H1 (cell line): ENCODE results near the gene ETF1. TPM values are rescaled to one million over a fixed set of nuclear protein-coding genes. Genes with fewer than 3 reads are reported as not detected.
"Not testable (repeated sequence)": the region's sequence is repeated elsewhere in the genome, so short reads cannot be mapped to it uniquely, and the experiment has no call there.

Experiments
- CTCF ChIA-PET: fragments of 300-600 bp; sonication (Branson Sonifier 250); formaldehyde crosslinking; loops from one replicate; lab custom pipeline; 2021; ENCODE audit not compliant: partially characterized antibody; lab: Charles Lee
- POLR2A ChIA-PET: fragments of 300-600 bp; sonication (Branson Sonifier 250); formaldehyde crosslinking; loops from one replicate; lab custom pipeline; 2021; ENCODE audit warnings: inconsistent platforms; ENCODE audit not compliant: partially characterized antibody; lab: Charles Lee
- DNase-seq, 2 experiments: peaks; one replicate each; pipeline versions ENCODE4 v3.0.0 to v3.0.0-alpha.2; 2010 to 2022; ENCODE audit warnings: low spot score in 2 of 2, low read depth in 1 of 2, mixed read lengths in 1 of 2
- FAIRE-seq: peaks from 2 replicates; lab custom pipeline; 2011; peaks lifted over from hg19 to GRCh38; lab: Jason Lieb, UNC
- H2AFZ ChIP-seq: 2 replicates; pipeline ENCODE4 v1.8.1; 2012; ENCODE audit warnings: low read length, inconsistent platforms
- H2AK5ac ChIP-seq: 2 replicates; pipeline ENCODE4 v1.6.1; 2013; ENCODE audit warnings: low read depth, low read length
- H2BK120ac ChIP-seq: replicated peaks from 2 replicates; pipeline ENCODE3; 2013; ENCODE audit warnings: low read depth, low read length, inconsistent platforms
- H2BK12ac ChIP-seq: 2 replicates; pipeline ENCODE4 v1.6.1; 2013; ENCODE audit warnings: low read depth, low read length
- H2BK15ac ChIP-seq: 2 replicates; pipeline ENCODE4 v1.6.1; 2013; ENCODE audit warnings: low read length
- H2BK20ac ChIP-seq: 2 replicates; pipeline ENCODE4 v1.6.1; 2013; ENCODE audit warnings: low read length
- H2BK5ac ChIP-seq: 2 replicates; pipeline ENCODE4 v1.6.1; 2013; ENCODE audit warnings: low read depth, low read length
- H3K14ac ChIP-seq: 2 replicates; pipeline ENCODE4 v1.6.1; 2013; ENCODE audit warnings: inconsistent platforms; ENCODE audit not compliant: insufficient read length
- H3K18ac ChIP-seq: 2 replicates; pipeline ENCODE4 v1.6.1; 2013; ENCODE audit warnings: low read length; ENCODE audit errors: extremely low read depth
- H3K23ac ChIP-seq: 2 replicates; pipeline ENCODE4 v1.6.1; 2013; ENCODE audit warnings: inconsistent platforms; ENCODE audit not compliant: insufficient read length
- H3K23me2 ChIP-seq: 2 replicates; pipeline ENCODE4 v1.6.1; 2013; ENCODE audit warnings: low read depth, low read length
- H3K27ac ChIP-seq: 2 replicates; pipeline ENCODE4 v1.6.1; 2011; ENCODE audit warnings: low read depth, low read length, inconsistent platforms
- H3K27me3 ChIP-seq, 4 experiments: replicated peaks in 1 of 4; 1 replicate in 1 of 4; 2 replicates in 3 of 4; pipeline versions ENCODE4 v1.6.1 to v1.8.1; 2011 to 2013; ENCODE audit warnings: low read length in 3 of 4, mild to moderate bottlenecking in 3 of 4, inconsistent platforms in 2 of 4, mixed read lengths in 2 of 4, moderate library complexity in 1 of 4; ENCODE audit not compliant: control insufficient read depth in 3 of 4, insufficient read depth in 3 of 4; ENCODE audit errors: extremely low read depth in 1 of 4
- H3K36me3 ChIP-seq, 4 experiments: 2 replicates each; pipeline versions ENCODE4 v1.6.1 to v1.8.1; 2011 to 2013; ENCODE audit warnings: mild to moderate bottlenecking in 4 of 4, low read length in 3 of 4, moderate library complexity in 2 of 4, control low read depth in 1 of 4, inconsistent platforms in 1 of 4; ENCODE audit not compliant: insufficient read depth in 4 of 4, control insufficient read depth in 2 of 4
- H3K4ac ChIP-seq: replicated peaks from 2 replicates; pipeline ENCODE3; 2013; ENCODE audit warnings: low read length, low read depth, mixed read lengths, inconsistent platforms; ENCODE audit not compliant: insufficient read length
- H3K4me1 ChIP-seq, 4 experiments: replicated peaks in 1 of 4; 1 replicate in 1 of 4; 2 replicates in 3 of 4; pipeline versions ENCODE4 v1.6.1 to v1.8.1; 2011 to 2013; ENCODE audit warnings: low read length in 3 of 4, inconsistent platforms in 2 of 4, mixed read lengths in 1 of 4; ENCODE audit not compliant: insufficient read depth in 4 of 4, control insufficient read depth in 3 of 4
- H3K4me2 ChIP-seq, 2 experiments: 2 replicates each; pipeline versions ENCODE4 v1.6.1 to v1.8.1; 2011 to 2013; ENCODE audit warnings: low read depth in 2 of 2, low read length in 2 of 2, control low read depth in 1 of 2, inconsistent platforms in 1 of 2, mild to moderate bottlenecking in 1 of 2; ENCODE audit not compliant: insufficient read depth in 1 of 2
- H3K4me3 ChIP-seq, 4 experiments: fragments of 200-600, 300-600 bp in 1 of 4; sonication (generic), shearing (Covaris generic), sonication (Bioruptor Twin) in 1 of 4; 2 replicates each; pipeline versions ENCODE4 v1.5.1 to v1.8.1; 2011 to 2016; ENCODE audit warnings: low read length in 4 of 4, low read depth in 3 of 4, control low read depth in 2 of 4, inconsistent platforms in 2 of 4, mild to moderate bottlenecking in 2 of 4, mixed read lengths in 1 of 4, moderate library complexity in 1 of 4; ENCODE audit not compliant: insufficient read depth in 2 of 4; ENCODE audit errors: extremely low read depth in 1 of 4
- H3K56ac ChIP-seq: replicated peaks from 2 replicates; pipeline ENCODE3; 2013; ENCODE audit warnings: low read depth, mild to moderate bottlenecking, mixed read lengths, low read length, inconsistent platforms; ENCODE audit not compliant: insufficient read length
- H3K79me1 ChIP-seq: 2 replicates; pipeline ENCODE4 v1.6.1; 2013; ENCODE audit warnings: low read depth, low read length, control low read depth
- H3K79me2 ChIP-seq, 2 experiments: 2 replicates each; pipeline versions ENCODE4 v1.6.1 to v1.8.1; 2012 to 2013; ENCODE audit warnings: low read length in 2 of 2, mild to moderate bottlenecking in 2 of 2, inconsistent platforms in 1 of 2; ENCODE audit not compliant: insufficient read depth in 2 of 2, control insufficient read depth in 1 of 2
- H3K9ac ChIP-seq, 4 experiments: replicated peaks in 1 of 4; 1 replicate in 1 of 4; 2 replicates in 3 of 4; pipeline versions ENCODE4 v1.6.1 to v1.8.1; 2011 to 2013; ENCODE audit warnings: low read depth in 3 of 4, low read length in 3 of 4, control low read depth in 2 of 4, mild to moderate bottlenecking in 2 of 4, moderate library complexity in 2 of 4, inconsistent platforms in 1 of 4; ENCODE audit errors: extremely low read depth in 1 of 4
- H3K9me3 ChIP-seq, 2 experiments: 2 replicates each; pipeline versions ENCODE4 v1.6.1 to v1.8.1; 2012 to 2013; ENCODE audit warnings: mild to moderate bottlenecking in 2 of 2, moderate library complexity in 2 of 2, control low read depth in 1 of 2, inconsistent platforms in 1 of 2, low read depth in 1 of 2, low read length in 1 of 2, mixed read lengths in 1 of 2; ENCODE audit not compliant: insufficient read depth in 2 of 2
- H4K20me1 ChIP-seq, 2 experiments: replicated peaks in 1 of 2; 2 replicates each; pipeline versions ENCODE3 to v1.8.1; 2011 to 2013; ENCODE audit warnings: inconsistent platforms in 2 of 2, low read length in 2 of 2, mild to moderate bottlenecking in 1 of 2; ENCODE audit not compliant: insufficient read depth in 2 of 2, control insufficient read depth in 1 of 2
- H4K5ac ChIP-seq: 2 replicates; pipeline ENCODE4 v1.6.1; 2013; ENCODE audit warnings: low read length, low read depth, mixed read lengths, inconsistent platforms; ENCODE audit not compliant: insufficient read length
- H4K8ac ChIP-seq: 2 replicates; pipeline ENCODE4 v1.8.0; 2013; ENCODE audit warnings: mild to moderate bottlenecking, moderate library complexity, low read length, inconsistent platforms; ENCODE audit not compliant: insufficient read depth; ENCODE audit errors: extremely low read depth
- H4K91ac ChIP-seq: replicated peaks from 2 replicates; pipeline ENCODE3; 2013; ENCODE audit warnings: low read length, mixed read lengths, inconsistent platforms; ENCODE audit not compliant: insufficient read length
- WGBS, 2 experiments: shearing (Covaris generic) in 1 of 2; methylation state at CpG; one replicate each; pipeline versions ENCODE4 v1.1.6 to v1.1.7; 2013 to 2015; ENCODE audit warnings: low lambda C conversion rate in 2 of 2, mixed read lengths in 2 of 2, inconsistent platforms in 1 of 2, low coverage in 1 of 2, missing lambda C conversion rate in 1 of 2; ENCODE audit not compliant: insufficient replicate concordance in 2 of 2, insufficient coverage in 1 of 2, insufficient read length in 1 of 2; ENCODE audit errors: extremely low coverage in 1 of 2, missing lambda C conversion rate in 1 of 2; 5-methylcytosine and 5-hydroxymethylcytosine counted together
- polyA plus RNA-seq, 7 experiments: library from polyadenylated mRNA; depleted of rRNA in 3 of 7; stranded (reverse) in 5 of 7; unstranded in 2 of 7; fragments of >200 nt in 5 of 7; fragments of 200-250 nt in 2 of 7; gene quantifications; 1 replicate in 5 of 7; 2 replicates in 1 of 7; 4 replicates in 1 of 7; pipeline versions ENCODE4 v1.2.1 to v1.2.3, GENCODE V29; 2011 to 2013; ENCODE audit warnings: missing spikeins in 2 of 7, mixed read lengths in 2 of 7
- total RNA-seq: library from RNA; stranded (reverse); fragmentation: NEBNext Ultra II Directional; extraction: Animal tissue kit (Norgen Biotek cat#: 25700); gene quantifications from 2 replicates; pipeline ENCODE4 v1.2.1, GENCODE V29; 2021

ETF1 gene
- total and polyA plus RNA-seq, 2 of the 8 experiments (the other 6 are each of a cell fraction or from before 2014, with no cell fraction given): 50.5 to 168 TPM

GRCh38 chr5:138473151-138473550 lies 69.9 kb downstream of the ETF1 start:
- H3K27me3 ChIP-seq, H4K20me1 ChIP-seq, H2BK20ac ChIP-seq, H4K8ac ChIP-seq, H2BK15ac ChIP-seq, H2AFZ ChIP-seq, H2AK5ac ChIP-seq, H3K36me3 ChIP-seq, H3K4me1 ChIP-seq, H3K56ac ChIP-seq, H3K4ac ChIP-seq, H3K14ac ChIP-seq, H3K4me2 ChIP-seq, H3K18ac ChIP-seq, H4K5ac ChIP-seq, DNase-seq, H3K23ac ChIP-seq, FAIRE-seq, H3K23me2 ChIP-seq, H3K27ac ChIP-seq, H2BK12ac ChIP-seq, H2BK120ac ChIP-seq, H3K4me3 ChIP-seq, H2BK5ac ChIP-seq, H4K91ac ChIP-seq, H3K79me2 ChIP-seq, H3K9me3 ChIP-seq, H3K9ac ChIP-seq, H3K79me1 ChIP-seq: not testable (repeated sequence)
- ChIA-PET CTCF (interaction anchor here (0.8 to 2.2 kb wide), 6 partner anchors 8 to 120 kb away, joined by 3 to 11 read pairs (median 4); partner anchors contain the start of gene EGR1), POLR2A (interaction anchor here (0.6 to 15.1 kb wide), 8 partner anchors 8 to 103 kb away, joined by 3 to 294 read pairs (median 4); partner anchors contain the start of genes EGR1 and ETF1)
- WGBS, 2 experiments: 83% methylated on average over 5 of the region's 5 CpGs; no CpG with 5 or more reads in 1 of the 2 experiments
